22Rv1 (cell line): Measurements from ENCODE around the gene PRDM16.

Experiments
- CTCF ChIP-seq: fragments of 450-650 bp; IDR thresholded peaks from 2 replicates; pipeline ENCODE4 v1.5.1; 2017; ENCODE audit warnings: mild to moderate bottlenecking
- ZFX ChIP-seq: fragments of 450-650 bp; IDR thresholded peaks from 2 replicates; pipeline ENCODE4 v1.6.1; 2017; ENCODE audit warnings: antibody characterized with exemption, borderline replicate concordance

GRCh38 chr1:3423896-3424611 is 355.1 kb downstream of the PRDM16 start:
- TF ChIP-seq CTCF = no peak
- TF ChIP-seq ZFX = no peak
